Measurements from ENCODE around the gene PERM1. TPM values are rescaled to one million over a fixed set of nuclear protein-coding genes. Genes with fewer than 3 reads are reported as not detected.

PERM1 gene
- total RNA-seq, 1 experiment from 2014 or later, result not detected

GRCh38 chr1:966704-967300, 15.1 kb downstream of the PERM1 start:
- H3K4me3 Mint-ChIP-seq (ENCODE audit: unreplicated experiment), result peak overlapping the region; percentile 75
- peaks cover 4% of the 10 kb centered on the region for H3K4me1 Mint-ChIP-seq (ENCODE audit: insufficient read depth, unreplicated experiment)
- BruUV-seq (replicated peaks), result no TSS peak
- peak; percentile 85 for DNase-seq (ENCODE audit: unreplicated experiment)
- no peaks in the 10 kb centered on the region for H3K9me3 Mint-ChIP-seq (ENCODE audit: unreplicated experiment)
- peaks cover 11% of the 10 kb centered on the region for H3K36me3 Mint-ChIP-seq (ENCODE audit: insufficient read depth, unreplicated experiment)
- CTCF ChIA-PET, result interaction anchor here (0.6 to 1.9 kb wide), 5 partner anchors 9 to 97 kb away, joined by 4 to 7 read pairs (median 5); no protein-coding TSS in a partner anchor
- H3K27ac Mint-ChIP-seq (ENCODE audit: low read depth, unreplicated experiment), result peak overlapping the region; percentile 77
- TF ChIP-seq CTCF (IDR thresholded peaks at IDR 0.05; ENCODE audit: unreplicated experiment), result no peak
- intact Hi-C loops (cut with micrococcal nuclease), result no loop called here
- POLR2A ChIA-PET, result interaction anchor here (0.5 to 1.8 kb wide), 11 partner anchors 8 to 62 kb away, joined by 3 to 11 read pairs (median 5); partner anchors contain the start of gene NOC2L
- no peaks in the 10 kb centered on the region for H3K27me3 Mint-ChIP-seq (ENCODE audit: insufficient read depth, unreplicated experiment)

- intact Hi-C loops (cut with micrococcal nuclease), result no loop called here
- no peaks in the 10 kb centered on the region for H3K9me3 Mint-ChIP-seq (ENCODE audit: unreplicated experiment)
- H3K27me3 Mint-ChIP-seq (ENCODE audit: insufficient read depth, unreplicated experiment), result no peaks in the 10 kb centered on the region
- POLR2A ChIA-PET, result interaction anchor here (0.5 to 1.8 kb wide), 8 partner anchors 10 to 61 kb away, joined by 3 to 11 read pairs (median 6); no protein-coding TSS in a partner anchor
- DNase-seq (ENCODE audit: unreplicated experiment), result peak; percentile 79
- no peak for TF ChIP-seq CTCF (IDR thresholded peaks at IDR 0.05; ENCODE audit: unreplicated experiment)
- TSS peak; percentile 82 for BruUV-seq (replicated peaks)
- CTCF ChIA-PET, result interaction anchor here (0.6 to 1.9 kb wide), 3 partner anchors 10 to 61 kb away, joined by 5 to 7 read pairs (median 6); no protein-coding TSS in a partner anchor
- peak within 1 kb of the TSS; percentile 77 for H3K27ac Mint-ChIP-seq (ENCODE audit: low read depth, unreplicated experiment)
- H3K36me3 Mint-ChIP-seq (ENCODE audit: insufficient read depth, unreplicated experiment), result peaks cover 11% of the 10 kb centered on the region
- peak within 1 kb of the TSS; percentile 75 for H3K4me3 Mint-ChIP-seq (ENCODE audit: unreplicated experiment)
- H3K4me1 Mint-ChIP-seq (ENCODE audit: insufficient read depth, unreplicated experiment), result peaks cover 4% of the 10 kb centered on the region
Measured at GRCh38 chr1:966135-966703, 15.7 kb downstream of the PERM1 start, which contains the start of gene PLEKHN1. PLEKHN1 (plus strand) TSS chr1:966482; CDS start chr1:966532, 50 bp downstream.

- POLR2A ChIA-PET, result interaction anchor here (1.8 kb wide), 1 partner anchor 10 kb away, joined by 7 read pairs; no protein-coding TSS in a partner anchor
- no peak for TF ChIP-seq CTCF (IDR thresholded peaks at IDR 0.05; ENCODE audit: unreplicated experiment)
- no peaks in the 10 kb centered on the region for H3K9me3 Mint-ChIP-seq (ENCODE audit: unreplicated experiment)
- CTCF ChIA-PET, result interaction anchor here (0.6 to 1.4 kb wide), 2 partner anchors 10 to 17 kb away, joined by 3 to 7 read pairs; no protein-coding TSS in a partner anchor
- no peak overlapping the region for H3K27ac Mint-ChIP-seq (ENCODE audit: low read depth, unreplicated experiment)
- intact Hi-C loops (cut with micrococcal nuclease), result no loop called here
- no peaks in the 10 kb centered on the region for H3K27me3 Mint-ChIP-seq (ENCODE audit: insufficient read depth, unreplicated experiment)
- peaks cover 11% of the 10 kb centered on the region for H3K36me3 Mint-ChIP-seq (ENCODE audit: insufficient read depth, unreplicated experiment)
- DNase-seq (ENCODE audit: unreplicated experiment), result no peak
- H3K4me3 Mint-ChIP-seq (ENCODE audit: unreplicated experiment), result peak overlapping the region; percentile 75
- H3K4me1 Mint-ChIP-seq (ENCODE audit: insufficient read depth, unreplicated experiment), result peaks cover 4% of the 10 kb centered on the region
- BruUV-seq (replicated peaks), result no TSS peak
Measured at GRCh38 chr1:965526-966134, 16.3 kb downstream of the PERM1 start.
